ENCODE data around the gene SUN5.

SUN5 gene

GRCh38 chr20:32995802-32996201 is 8.4 kb downstream of the SUN5 start:
- DNase-seq (ENCODE audit: low read depth) = no peak

GRCh38 chr20:32993496-32994050 is 10.7 kb downstream of the SUN5 start:
- no peak for DNase-seq (ENCODE audit: low read depth)

- DNase-seq (ENCODE audit: low read depth) = no peak
Observed at GRCh38 chr20:32991792-32992641, 12.2 kb downstream of the SUN5 start.

GRCh38 chr20:32991383-32991782 is 12.8 kb downstream of the SUN5 start:
- no peak for DNase-seq (ENCODE audit: low read depth)

GRCh38 chr20:32990426-32990825 is 13.8 kb downstream of the SUN5 start:
- no peak for DNase-seq (ENCODE audit: low read depth)

GRCh38 chr20:32989507-32990283 is 14.5 kb downstream of the SUN5 start:
- DNase-seq (ENCODE audit: low read depth) = no peak

GRCh38 chr20:32988008-32988407 is 16.2 kb downstream of the SUN5 start:
- DNase-seq (ENCODE audit: low read depth) = no peak

GRCh38 chr20:32987044-32987825 is 17.0 kb downstream of the SUN5 start:
- DNase-seq (ENCODE audit: low read depth) = no peak

GRCh38 chr20:32986331-32986966 is 17.8 kb downstream of the SUN5 start:
- no peak for DNase-seq (ENCODE audit: low read depth)

GRCh38 chr20:32985596-32985995 is 18.6 kb downstream of the SUN5 start:
- no peak for DNase-seq (ENCODE audit: low read depth)

- no peak for DNase-seq (ENCODE audit: low read depth)
Observed at GRCh38 chr20:32984631-32985354, 19.4 kb downstream of the SUN5 start.

GRCh38 chr20:32984196-32984595 is 20.0 kb downstream of the SUN5 start:
- DNase-seq (ENCODE audit: low read depth) = no peak

GRCh38 chr20:32983459-32984112 is 20.6 kb downstream of the SUN5 start:
- DNase-seq (ENCODE audit: low read depth) = no peak

- no peak for DNase-seq (ENCODE audit: low read depth)
Observed at GRCh38 chr20:32982617-32983458, 21.4 kb downstream of the SUN5 start.

GRCh38 chr20:32980990-32981389 is 23.2 kb downstream of the SUN5 start:
- DNase-seq (ENCODE audit: low read depth) = no peak

GRCh38 chr20:32980131-32980941 is 23.9 kb downstream of the SUN5 start:
- no peak for DNase-seq (ENCODE audit: low read depth)

GRCh38 chr20:32979201-32979998 is 24.8 kb downstream of the SUN5 start:
- DNase-seq (ENCODE audit: low read depth) = no peak

- DNase-seq (ENCODE audit: low read depth) = no peak
Observed at GRCh38 chr20:32978009-32978335, 26.3 kb downstream of the SUN5 start.
